ENCODE results near the gene SLC29A2. TPM values are rescaled to one million over a fixed set of nuclear protein-coding genes. Genes with fewer than 3 reads are reported as not detected.

Gene SLC29A2
- total and polyA plus RNA-seq, 4 donors: 1.2 to 3.3 (median 1.5) TPM

DNA sequence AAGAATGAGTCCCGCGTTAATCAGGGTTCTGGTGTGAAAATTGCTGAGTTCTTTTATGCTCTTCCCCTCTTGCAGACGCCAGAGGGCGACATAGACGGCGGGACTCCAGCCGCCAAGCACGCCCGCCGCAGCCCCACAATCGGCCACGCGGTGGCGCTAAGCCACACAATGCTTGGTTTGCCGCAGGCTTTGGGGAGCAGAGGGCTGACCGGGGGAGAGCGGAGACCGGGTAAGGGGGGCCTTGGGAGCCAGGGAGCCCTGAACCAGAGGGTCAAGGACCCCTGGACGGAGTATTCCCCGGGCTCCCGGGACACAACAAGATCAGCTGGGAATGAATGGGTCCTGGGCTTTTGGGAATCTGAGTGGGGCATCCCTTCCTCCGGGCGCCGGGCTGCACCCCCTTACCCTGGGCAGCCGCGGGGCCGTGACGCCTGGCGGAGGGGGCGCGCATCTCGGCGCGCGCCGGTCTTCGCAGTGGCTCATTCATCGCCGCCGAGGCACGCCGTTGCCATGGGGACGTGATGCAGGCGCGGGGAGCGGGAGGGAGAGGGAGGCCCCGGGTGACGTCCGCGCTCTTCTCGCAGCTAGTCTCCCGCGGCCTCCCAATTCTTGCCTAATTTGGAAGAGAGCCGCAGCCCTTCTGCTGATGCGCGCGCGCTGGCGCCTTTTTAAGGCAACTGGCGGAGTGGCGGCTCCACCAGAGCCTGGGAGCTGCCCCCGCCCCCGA is 37.1 kb upstream of the SLC29A2 start:
- Histone ChIP-seq H3K4me3 (ENCODE audit: low read depth in 1 of 3, low read length in 3 of 3) (no peak overlapping the region), H3K36me3 (ENCODE audit: control insufficient read depth in 4 of 4, insufficient read depth in 3 of 4, low read depth in 1 of 4, low read length in 3 of 4) (no peaks in the 10 kb centered on the region), H3K27me3 (ENCODE audit: control insufficient read depth in 4 of 4, insufficient read depth in 4 of 4, low read length in 3 of 4) (peaks cover 0 to 4% (median under 1%) of the 10 kb centered on the region in 4 donors), H3K4me1 (ENCODE audit: control insufficient read depth in 4 of 4, insufficient read depth in 4 of 4, low read length in 3 of 4) (peaks cover 0 to 3% (median 0%) of the 10 kb centered on the region in 4 donors), H3K9ac (ENCODE audit: low read depth in 1 of 2, low read length in 2 of 2) (no peak overlapping the region), H3K27ac (ENCODE audit: low read depth in 1 of 2, low read length in 2 of 2) (no peak overlapping the region), H3K9me3 (ENCODE audit: control insufficient read depth in 4 of 4, low read length in 3 of 4) (no peaks in the 10 kb centered on the region)
- DNase-seq (ENCODE audit: low spot score): peak; percentile 96
- TF ChIP-seq HNF4G (IDR thresholded peaks at IDR 0.05) (no peak), FOXA2 (IDR thresholded peaks at IDR 0.05) (no peak), HNF4A (conservative IDR thresholded peaks at IDR 0.05) (no peak), RAD21 (IDR thresholded peaks at IDR 0.05) (peak; percentile 98 to 99), NR2F2 (IDR thresholded peaks at IDR 0.05) (no peak), TAF1 (conservative IDR thresholded peaks at IDR 0.05) (no peak), SP1 (IDR thresholded peaks at IDR 0.05) (no peak)
- TF ChIP-seq, protein P1, sequence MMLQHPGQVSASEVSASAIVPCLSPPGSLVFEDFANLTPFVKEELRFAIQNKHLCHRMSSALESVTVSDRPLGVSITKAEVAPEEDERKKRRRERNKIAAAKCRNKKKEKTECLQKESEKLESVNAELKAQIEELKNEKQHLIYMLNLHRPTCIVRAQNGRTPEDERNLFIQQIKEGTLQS (IDR thresholded peaks at IDR 0.05): no peak
- TF ChIP-seq, protein P2, sequence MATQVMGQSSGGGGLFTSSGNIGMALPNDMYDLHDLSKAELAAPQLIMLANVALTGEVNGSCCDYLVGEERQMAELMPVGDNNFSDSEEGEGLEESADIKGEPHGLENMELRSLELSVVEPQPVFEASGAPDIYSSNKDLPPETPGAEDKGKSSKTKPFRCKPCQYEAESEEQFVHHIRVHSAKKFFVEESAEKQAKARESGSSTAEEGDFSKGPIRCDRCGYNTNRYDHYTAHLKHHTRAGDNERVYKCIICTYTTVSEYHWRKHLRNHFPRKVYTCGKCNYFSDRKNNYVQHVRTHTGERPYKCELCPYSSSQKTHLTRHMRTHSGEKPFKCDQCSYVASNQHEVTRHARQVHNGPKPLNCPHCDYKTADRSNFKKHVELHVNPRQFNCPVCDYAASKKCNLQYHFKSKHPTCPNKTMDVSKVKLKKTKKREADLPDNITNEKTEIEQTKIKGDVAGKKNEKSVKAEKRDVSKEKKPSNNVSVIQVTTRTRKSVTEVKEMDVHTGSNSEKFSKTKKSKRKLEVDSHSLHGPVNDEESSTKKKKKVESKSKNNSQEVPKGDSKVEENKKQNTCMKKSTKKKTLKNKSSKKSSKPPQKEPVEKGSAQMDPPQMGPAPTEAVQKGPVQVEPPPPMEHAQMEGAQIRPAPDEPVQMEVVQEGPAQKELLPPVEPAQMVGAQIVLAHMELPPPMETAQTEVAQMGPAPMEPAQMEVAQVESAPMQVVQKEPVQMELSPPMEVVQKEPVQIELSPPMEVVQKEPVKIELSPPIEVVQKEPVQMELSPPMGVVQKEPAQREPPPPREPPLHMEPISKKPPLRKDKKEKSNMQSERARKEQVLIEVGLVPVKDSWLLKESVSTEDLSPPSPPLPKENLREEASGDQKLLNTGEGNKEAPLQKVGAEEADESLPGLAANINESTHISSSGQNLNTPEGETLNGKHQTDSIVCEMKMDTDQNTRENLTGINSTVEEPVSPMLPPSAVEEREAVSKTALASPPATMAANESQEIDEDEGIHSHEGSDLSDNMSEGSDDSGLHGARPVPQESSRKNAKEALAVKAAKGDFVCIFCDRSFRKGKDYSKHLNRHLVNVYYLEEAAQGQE (IDR thresholded peaks at IDR 0.05): peak; percentile 93
- TF ChIP-seq, protein P3, sequence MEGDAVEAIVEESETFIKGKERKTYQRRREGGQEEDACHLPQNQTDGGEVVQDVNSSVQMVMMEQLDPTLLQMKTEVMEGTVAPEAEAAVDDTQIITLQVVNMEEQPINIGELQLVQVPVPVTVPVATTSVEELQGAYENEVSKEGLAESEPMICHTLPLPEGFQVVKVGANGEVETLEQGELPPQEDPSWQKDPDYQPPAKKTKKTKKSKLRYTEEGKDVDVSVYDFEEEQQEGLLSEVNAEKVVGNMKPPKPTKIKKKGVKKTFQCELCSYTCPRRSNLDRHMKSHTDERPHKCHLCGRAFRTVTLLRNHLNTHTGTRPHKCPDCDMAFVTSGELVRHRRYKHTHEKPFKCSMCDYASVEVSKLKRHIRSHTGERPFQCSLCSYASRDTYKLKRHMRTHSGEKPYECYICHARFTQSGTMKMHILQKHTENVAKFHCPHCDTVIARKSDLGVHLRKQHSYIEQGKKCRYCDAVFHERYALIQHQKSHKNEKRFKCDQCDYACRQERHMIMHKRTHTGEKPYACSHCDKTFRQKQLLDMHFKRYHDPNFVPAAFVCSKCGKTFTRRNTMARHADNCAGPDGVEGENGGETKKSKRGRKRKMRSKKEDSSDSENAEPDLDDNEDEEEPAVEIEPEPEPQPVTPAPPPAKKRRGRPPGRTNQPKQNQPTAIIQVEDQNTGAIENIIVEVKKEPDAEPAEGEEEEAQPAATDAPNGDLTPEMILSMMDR (IDR thresholded peaks at IDR 0.05; ENCODE audit: low read depth, low read length, missing input control): peak; percentile 100
- 2% methylated on average over 63 of the region's 63 CpGs for WGBS

DNA sequence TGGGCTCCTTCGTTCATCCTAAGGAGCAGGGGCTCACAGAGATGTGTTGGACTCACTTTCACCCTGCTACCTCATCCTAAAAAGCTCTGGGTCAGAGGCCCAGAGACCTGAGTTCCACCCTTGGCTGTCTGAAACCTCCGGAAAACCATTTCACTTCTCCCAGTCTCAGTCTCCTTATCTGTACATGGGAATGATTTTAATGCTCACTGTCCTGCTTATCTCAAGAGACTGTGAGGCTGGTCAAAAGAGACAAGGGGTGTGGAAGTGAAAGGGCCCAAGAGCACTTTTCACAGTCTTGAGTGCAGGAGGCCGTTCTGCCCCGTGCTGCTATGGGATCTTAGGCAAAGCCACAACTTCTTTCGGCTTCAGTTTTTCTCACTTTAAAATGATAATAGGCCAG is 36.1 kb upstream of the SLC29A2 start:
- H3K9me3 ChIP-seq (ENCODE audit: control insufficient read depth in 4 of 4, low read length in 3 of 4): no peaks in the 10 kb centered on the region
- H3K27me3 ChIP-seq (ENCODE audit: control insufficient read depth in 4 of 4, insufficient read depth in 4 of 4, low read length in 3 of 4): peaks cover 0 to 4% (median under 1%) of the 10 kb centered on the region in 4 donors
- H3K36me3 ChIP-seq (ENCODE audit: control insufficient read depth in 4 of 4, insufficient read depth in 3 of 4, low read depth in 1 of 4, low read length in 3 of 4): no peaks in the 10 kb centered on the region
- H3K9ac ChIP-seq (ENCODE audit: low read depth in 1 of 2, low read length in 2 of 2): no peak overlapping the region
- no peak overlapping the region for H3K4me3 ChIP-seq (ENCODE audit: low read depth in 1 of 3, low read length in 3 of 3)
- DNase-seq (ENCODE audit: low spot score): no peak
- WGBS: 54% methylated on average over 5 of the region's 5 CpGs
- TF ChIP-seq, protein P4, sequence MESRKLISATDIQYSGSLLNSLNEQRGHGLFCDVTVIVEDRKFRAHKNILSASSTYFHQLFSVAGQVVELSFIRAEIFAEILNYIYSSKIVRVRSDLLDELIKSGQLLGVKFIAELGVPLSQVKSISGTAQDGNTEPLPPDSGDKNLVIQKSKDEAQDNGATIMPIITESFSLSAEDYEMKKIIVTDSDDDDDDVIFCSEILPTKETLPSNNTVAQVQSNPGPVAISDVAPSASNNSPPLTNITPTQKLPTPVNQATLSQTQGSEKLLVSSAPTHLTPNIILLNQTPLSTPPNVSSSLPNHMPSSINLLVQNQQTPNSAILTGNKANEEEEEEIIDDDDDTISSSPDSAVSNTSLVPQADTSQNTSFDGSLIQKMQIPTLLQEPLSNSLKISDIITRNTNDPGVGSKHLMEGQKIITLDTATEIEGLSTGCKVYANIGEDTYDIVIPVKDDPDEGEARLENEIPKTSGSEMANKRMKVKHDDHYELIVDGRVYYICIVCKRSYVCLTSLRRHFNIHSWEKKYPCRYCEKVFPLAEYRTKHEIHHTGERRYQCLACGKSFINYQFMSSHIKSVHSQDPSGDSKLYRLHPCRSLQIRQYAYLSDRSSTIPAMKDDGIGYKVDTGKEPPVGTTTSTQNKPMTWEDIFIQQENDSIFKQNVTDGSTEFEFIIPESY (IDR thresholded peaks at IDR 0.05): no peak
- TF ChIP-seq, protein P1 (IDR thresholded peaks at IDR 0.05): no peak
- peaks cover 0 to 3% (median 0%) of the 10 kb centered on the region in 4 donors for H3K4me1 ChIP-seq (ENCODE audit: control insufficient read depth in 4 of 4, insufficient read depth in 4 of 4, low read length in 3 of 4)
- H3K27ac ChIP-seq (ENCODE audit: low read depth in 1 of 2, low read length in 2 of 2): no peak overlapping the region

Data from liver (tissue), 9 donors.